ENCODE data around the gene BEGAIN. TPM values are rescaled to one million over a fixed set of nuclear protein-coding genes. Genes with fewer than 3 reads are reported as not detected.

The BEGAIN gene
- total and polyA plus RNA-seq, 9 of the 15 experiments (the other 6 are each of a cell fraction or from before 2014, with no cell fraction given): 0.07 to 0.68 (median 0.55) TPM; not detected in 3

DNA sequence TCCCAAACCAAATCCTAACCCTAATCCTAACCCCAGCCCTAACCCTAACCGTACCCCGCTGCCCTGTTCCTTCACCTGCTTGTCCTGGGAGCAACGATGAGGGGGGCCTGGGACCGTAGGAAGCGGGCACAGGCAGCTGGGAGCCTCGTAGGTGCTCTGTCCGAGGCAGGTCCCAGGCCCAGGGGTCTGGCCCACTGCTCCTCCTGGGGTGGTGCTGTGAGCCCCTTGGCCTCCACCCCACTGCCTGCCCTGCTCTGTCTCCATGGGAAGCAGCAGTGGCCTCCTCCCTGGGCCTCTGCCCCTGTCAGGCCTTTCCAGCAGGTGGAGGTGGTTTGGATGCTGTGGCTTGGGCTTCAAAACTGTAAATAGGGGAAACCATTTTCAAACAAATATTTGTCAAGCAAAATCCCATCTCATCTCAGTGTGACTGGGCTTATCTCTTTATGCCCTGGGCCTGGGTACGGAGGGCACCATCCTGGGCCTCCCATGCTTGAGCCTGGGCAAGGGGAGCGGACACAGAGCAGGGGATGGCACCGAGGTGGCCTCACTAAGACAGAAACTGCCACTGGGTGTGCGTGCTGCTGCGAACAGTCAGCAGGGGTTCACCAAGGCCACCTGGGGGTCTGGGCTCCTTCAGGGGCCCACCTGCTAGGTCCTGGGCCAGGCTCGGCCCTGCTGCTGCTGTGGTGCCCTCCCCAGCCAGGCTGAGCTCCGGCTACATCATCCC, 3.7 kb upstream of the BEGAIN start (continued):
- TF ChIP-seq, protein P1, sequence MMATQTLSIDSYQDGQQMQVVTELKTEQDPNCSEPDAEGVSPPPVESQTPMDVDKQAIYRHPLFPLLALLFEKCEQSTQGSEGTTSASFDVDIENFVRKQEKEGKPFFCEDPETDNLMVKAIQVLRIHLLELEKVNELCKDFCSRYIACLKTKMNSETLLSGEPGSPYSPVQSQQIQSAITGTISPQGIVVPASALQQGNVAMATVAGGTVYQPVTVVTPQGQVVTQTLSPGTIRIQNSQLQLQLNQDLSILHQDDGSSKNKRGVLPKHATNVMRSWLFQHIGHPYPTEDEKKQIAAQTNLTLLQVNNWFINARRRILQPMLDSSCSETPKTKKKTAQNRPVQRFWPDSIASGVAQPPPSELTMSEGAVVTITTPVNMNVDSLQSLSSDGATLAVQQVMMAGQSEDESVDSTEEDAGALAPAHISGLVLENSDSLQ (IDR thresholded peaks at IDR 0.05): no peak
- TF ChIP-seq CXXC5 (CRISPR knock-in tag; IDR thresholded peaks at IDR 0.05) (no peak), PHF8 (IDR thresholded peaks at IDR 0.05; ENCODE audit: borderline replicate concordance, low read length) (no peak)
- TF ChIP-seq, protein P2, sequence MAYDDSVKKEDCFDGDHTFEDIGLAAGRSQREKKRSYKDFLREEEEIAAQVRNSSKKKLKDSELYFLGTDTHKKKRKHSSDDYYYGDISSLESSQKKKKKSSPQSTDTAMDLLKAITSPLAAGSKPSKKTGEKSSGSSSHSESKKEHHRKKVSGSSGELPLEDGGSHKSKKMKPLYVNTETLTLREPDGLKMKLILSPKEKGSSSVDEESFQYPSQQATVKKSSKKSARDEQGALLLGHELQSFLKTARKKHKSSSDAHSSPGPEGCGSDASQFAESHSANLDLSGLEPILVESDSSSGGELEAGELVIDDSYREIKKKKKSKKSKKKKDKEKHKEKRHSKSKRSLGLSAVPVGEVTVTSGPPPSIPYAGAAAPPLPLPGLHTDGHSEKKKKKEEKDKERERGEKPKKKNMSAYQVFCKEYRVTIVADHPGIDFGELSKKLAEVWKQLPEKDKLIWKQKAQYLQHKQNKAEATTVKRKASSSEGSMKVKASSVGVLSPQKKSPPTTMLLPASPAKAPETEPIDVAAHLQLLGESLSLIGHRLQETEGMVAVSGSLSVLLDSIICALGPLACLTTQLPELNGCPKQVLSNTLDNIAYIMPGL (CRISPR knock-in tag; IDR thresholded peaks at IDR 0.05): no peak

DNA sequence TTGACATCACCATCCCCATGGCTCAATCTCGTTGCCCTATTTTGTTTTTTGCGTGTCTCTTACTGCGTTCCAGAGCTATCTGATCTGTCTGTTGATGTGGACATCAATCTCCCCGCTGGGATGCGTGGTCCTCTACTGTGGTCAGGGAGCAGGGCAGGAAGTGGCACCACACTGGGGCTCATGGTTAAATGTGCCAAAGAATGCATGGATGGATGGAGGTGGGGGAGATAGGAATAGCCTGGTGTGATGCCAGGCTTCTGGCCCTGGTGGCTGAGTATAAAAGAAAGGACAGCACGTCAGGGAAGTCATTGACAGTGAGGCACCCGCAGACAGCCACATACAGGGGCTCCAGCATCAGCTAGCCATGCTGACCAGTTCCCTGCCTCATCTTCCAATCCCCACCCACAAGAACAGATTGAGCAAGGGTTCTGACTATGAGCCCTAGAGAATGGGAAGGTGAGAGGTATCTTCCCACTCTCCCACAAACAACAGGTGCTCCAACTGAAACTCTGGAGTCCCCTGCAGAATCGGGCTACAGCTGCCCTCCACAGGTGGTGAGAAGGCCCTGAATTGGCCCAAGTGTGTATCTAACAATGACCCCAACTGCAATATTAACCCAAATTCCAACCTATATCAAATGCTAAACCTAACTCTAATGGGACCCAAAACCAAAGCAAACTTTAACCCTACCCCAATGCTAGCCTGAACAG, 2.7 kb upstream of the BEGAIN start:
- DNase-seq (ENCODE audit: extremely low read depth in 1 of 4, low spot score in 3 of 4): no peak
- Histone ChIP-seq H3K4me3 (no peak overlapping the region), H2AFZ (ENCODE audit: low read depth, low read length) (no peak overlapping the region), H3K9me1 (ENCODE audit: control insufficient read depth, insufficient read depth, low read length) (no peaks in the 10 kb centered on the region), H3K9me3 (replicated peaks; ENCODE audit: control insufficient read depth, insufficient read depth, low read depth, low read length) (no peaks in the 10 kb centered on the region), H3K79me2 (ENCODE audit: control insufficient read depth, insufficient read depth, low read length) (no peaks in the 10 kb centered on the region), H3K36me3 (ENCODE audit: control insufficient read depth, insufficient read depth, low read length) (no peaks in the 10 kb centered on the region), H3K4me1 (replicated peaks in 1 of 2; ENCODE audit: control insufficient read depth in 2 of 2, insufficient read depth in 2 of 2, low read length in 2 of 2) (peaks cover 0 to 24% of the 10 kb centered on the region in 2 experiments; a peak in 3 of 5 replicates), H3K9ac (ENCODE audit: insufficient read depth in 1 of 2, low read depth in 2 of 2, low read length in 2 of 2) (no peak overlapping the region), H3K27me3 (ENCODE audit: control insufficient read depth in 2 of 2, insufficient read depth in 2 of 2, low read length in 2 of 2) (peaks cover 14 to 69% of the 10 kb centered on the region in 2 experiments; a peak in 4 of 5 replicates), H4K20me1 (replicated peaks; ENCODE audit: control insufficient read depth, insufficient read depth, low read length) (no peaks in the 10 kb centered on the region), H3K27ac (ENCODE audit: extremely low read depth, low read depth, low read length) (no peak overlapping the region), H3K4me2 (ENCODE audit: insufficient read depth, low read length) (no peak overlapping the region)
- no peak for ATAC-seq
- in situ Hi-C loops (cut with MboI): no loop called here
- ChIA-PET POLR2A (no interaction called here), CTCF (ENCODE audit: low intra/inter-chr PET ratio) (no interaction called here)
- FAIRE-seq: no peak
- intact Hi-C loops (cut with micrococcal nuclease): no loop called here
- no TSS peak for BruUV-seq (replicated peaks)
- WGBS (ENCODE audit: insufficient coverage, low coverage, missing lambda C conversion rate): 2% methylated on average over 7 of the region's 8 CpGs
- TF ChIP-seq SAP30 (IDR thresholded peaks at IDR 0.05; ENCODE audit: borderline replicate concordance, insufficient read depth, low read depth, low read length, poor library complexity, severe bottlenecking): no peak
- no peak for TF ChIP-seq GTF2F1 (IDR thresholded peaks at IDR 0.05; ENCODE audit: low read depth, low read length)
- no peak for TF ChIP-seq POLR2A (conservative IDR thresholded peaks at IDR 0.05)
- TF ChIP-seq ZNF263 (CRISPR knock-in tag; IDR thresholded peaks at IDR 0.05; ENCODE audit: borderline replicate concordance): no peak
- no peak for TF ChIP-seq ZFP1 (CRISPR knock-in tag; IDR thresholded peaks at IDR 0.05)
- TF ChIP-seq, protein P3, sequence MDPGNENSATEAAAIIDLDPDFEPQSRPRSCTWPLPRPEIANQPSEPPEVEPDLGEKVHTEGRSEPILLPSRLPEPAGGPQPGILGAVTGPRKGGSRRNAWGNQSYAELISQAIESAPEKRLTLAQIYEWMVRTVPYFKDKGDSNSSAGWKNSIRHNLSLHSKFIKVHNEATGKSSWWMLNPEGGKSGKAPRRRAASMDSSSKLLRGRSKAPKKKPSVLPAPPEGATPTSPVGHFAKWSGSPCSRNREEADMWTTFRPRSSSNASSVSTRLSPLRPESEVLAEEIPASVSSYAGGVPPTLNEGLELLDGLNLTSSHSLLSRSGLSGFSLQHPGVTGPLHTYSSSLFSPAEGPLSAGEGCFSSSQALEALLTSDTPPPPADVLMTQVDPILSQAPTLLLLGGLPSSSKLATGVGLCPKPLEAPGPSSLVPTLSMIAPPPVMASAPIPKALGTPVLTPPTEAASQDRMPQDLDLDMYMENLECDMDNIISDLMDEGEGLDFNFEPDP (CRISPR knock-in tag; IDR thresholded peaks at IDR 0.05): no peak
- TF ChIP-seq, protein P4, sequence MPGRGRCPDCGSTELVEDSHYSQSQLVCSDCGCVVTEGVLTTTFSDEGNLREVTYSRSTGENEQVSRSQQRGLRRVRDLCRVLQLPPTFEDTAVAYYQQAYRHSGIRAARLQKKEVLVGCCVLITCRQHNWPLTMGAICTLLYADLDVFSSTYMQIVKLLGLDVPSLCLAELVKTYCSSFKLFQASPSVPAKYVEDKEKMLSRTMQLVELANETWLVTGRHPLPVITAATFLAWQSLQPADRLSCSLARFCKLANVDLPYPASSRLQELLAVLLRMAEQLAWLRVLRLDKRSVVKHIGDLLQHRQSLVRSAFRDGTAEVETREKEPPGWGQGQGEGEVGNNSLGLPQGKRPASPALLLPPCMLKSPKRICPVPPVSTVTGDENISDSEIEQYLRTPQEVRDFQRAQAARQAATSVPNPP (IDR thresholded peaks at IDR 0.05; ENCODE audit: borderline replicate concordance, insufficient read depth, insufficient read length): no peak

All from K562 (cell line).